ENCODE measurements around the gene CNNM4. TPM values are rescaled to one million over a fixed set of nuclear protein-coding genes. Genes with fewer than 3 reads are reported as not detected.

The CNNM4 gene
- total RNA-seq, 1 experiment from 2014 or later, result 28.3 TPM

DNA sequence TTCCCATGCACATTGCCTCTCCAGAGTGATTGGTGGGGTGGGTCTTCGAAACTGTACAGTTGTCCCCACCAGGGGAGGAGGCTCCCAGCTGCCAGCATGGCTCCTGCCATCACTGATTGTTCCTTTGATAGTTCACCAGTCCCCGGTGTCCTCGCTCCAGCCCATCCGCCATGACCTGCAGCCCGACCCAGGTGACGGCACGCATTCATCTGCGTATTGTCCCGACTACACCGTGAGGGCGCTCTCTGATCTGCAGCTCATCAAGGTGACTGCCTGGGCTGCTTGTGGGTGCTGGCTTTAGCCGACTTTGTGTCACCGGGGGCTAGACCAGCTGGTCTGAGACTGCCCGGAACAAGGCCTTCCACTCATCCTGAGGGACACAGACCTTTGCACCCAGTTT is 67.7 kb downstream of the CNNM4 start:
- H3K9me3 Mint-ChIP-seq (ENCODE audit: unreplicated experiment), result no peaks in the 10 kb centered on the region
- no TSS peak for BruUV-seq (replicated peaks)
- CTCF ChIA-PET, result no interaction called here
- H3K4me1 ChIP-seq, result peaks cover 34% of the 10 kb centered on the region
- DNase-seq, result no peak
- H3K27me3 ChIP-seq (replicated peaks; ENCODE audit: control insufficient read depth, insufficient read depth, low read length), result no peaks in the 10 kb centered on the region
- intact Hi-C loops (cut with micrococcal nuclease; ENCODE audit: unreplicated experiment), result no loop called here
- H3K36me3 Mint-ChIP-seq (ENCODE audit: insufficient read depth, unreplicated experiment), result peaks cover 99% of the 10 kb centered on the region
- peaks cover 54% of the 10 kb centered on the region for H3K4me1 Mint-ChIP-seq (ENCODE audit: low read depth, unreplicated experiment)
- TF ChIP-seq, protein P1, sequence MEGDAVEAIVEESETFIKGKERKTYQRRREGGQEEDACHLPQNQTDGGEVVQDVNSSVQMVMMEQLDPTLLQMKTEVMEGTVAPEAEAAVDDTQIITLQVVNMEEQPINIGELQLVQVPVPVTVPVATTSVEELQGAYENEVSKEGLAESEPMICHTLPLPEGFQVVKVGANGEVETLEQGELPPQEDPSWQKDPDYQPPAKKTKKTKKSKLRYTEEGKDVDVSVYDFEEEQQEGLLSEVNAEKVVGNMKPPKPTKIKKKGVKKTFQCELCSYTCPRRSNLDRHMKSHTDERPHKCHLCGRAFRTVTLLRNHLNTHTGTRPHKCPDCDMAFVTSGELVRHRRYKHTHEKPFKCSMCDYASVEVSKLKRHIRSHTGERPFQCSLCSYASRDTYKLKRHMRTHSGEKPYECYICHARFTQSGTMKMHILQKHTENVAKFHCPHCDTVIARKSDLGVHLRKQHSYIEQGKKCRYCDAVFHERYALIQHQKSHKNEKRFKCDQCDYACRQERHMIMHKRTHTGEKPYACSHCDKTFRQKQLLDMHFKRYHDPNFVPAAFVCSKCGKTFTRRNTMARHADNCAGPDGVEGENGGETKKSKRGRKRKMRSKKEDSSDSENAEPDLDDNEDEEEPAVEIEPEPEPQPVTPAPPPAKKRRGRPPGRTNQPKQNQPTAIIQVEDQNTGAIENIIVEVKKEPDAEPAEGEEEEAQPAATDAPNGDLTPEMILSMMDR (IDR thresholded peaks at IDR 0.05; ENCODE audit: insufficient read depth in 1 of 2, low read depth in 1 of 2, low read length in 1 of 2, severe bottlenecking in 1 of 2, unreplicated experiment in 1 of 2), result no peak
- peaks cover 19% of the 10 kb centered on the region for H3K36me3 ChIP-seq (ENCODE audit: control insufficient read depth, insufficient read depth, low read length)
- no peak overlapping the region for H3K4me3 Mint-ChIP-seq (ENCODE audit: unreplicated experiment)
- H3K9me3 ChIP-seq, result no peaks in the 10 kb centered on the region
- H3K27me3 Mint-ChIP-seq (ENCODE audit: insufficient read depth, unreplicated experiment), result no peaks in the 10 kb centered on the region
- POLR2A ChIA-PET, result no interaction called here
- no peak overlapping the region for H3K4me3 ChIP-seq (ENCODE audit: low read depth, low read length)
- no peak overlapping the region for H3K27ac Mint-ChIP-seq (ENCODE audit: unreplicated experiment)

DNA sequence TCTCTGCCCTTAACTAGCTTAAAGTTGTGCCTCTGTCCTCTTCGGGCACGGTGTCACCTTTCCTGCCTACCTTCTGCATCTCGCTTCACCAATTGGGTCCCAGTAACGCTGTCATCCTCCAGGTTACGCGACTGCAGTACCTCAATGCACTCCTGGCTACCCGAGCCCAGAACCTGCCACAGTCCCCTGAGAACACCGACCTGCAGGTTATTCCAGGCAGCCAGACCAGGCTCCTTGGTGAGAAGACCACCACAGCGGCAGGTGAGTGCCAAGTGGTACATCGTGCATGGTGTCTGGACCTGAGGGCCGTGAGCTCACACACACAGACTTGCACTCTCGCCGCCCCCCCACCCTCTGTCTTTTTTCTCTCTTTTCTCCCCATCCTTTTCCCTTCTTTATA is 68.2 kb downstream of the CNNM4 start:
- Histone ChIP-seq H3K9me3 (no peaks in the 10 kb centered on the region), H3K27me3 (replicated peaks; ENCODE audit: control insufficient read depth, insufficient read depth, low read length) (no peaks in the 10 kb centered on the region), H3K36me3 (ENCODE audit: control insufficient read depth, insufficient read depth, low read length) (peaks cover 19% of the 10 kb centered on the region), H3K4me3 (ENCODE audit: low read depth, low read length) (no peak overlapping the region), H3K4me1 (peaks cover 34% of the 10 kb centered on the region)
- no peak for DNase-seq
- no peak overlapping the region for H3K27ac Mint-ChIP-seq (ENCODE audit: unreplicated experiment)
- peaks cover 53% of the 10 kb centered on the region for H3K4me1 Mint-ChIP-seq (ENCODE audit: low read depth, unreplicated experiment)
- CTCF ChIA-PET, result no interaction called here
- peaks cover 99% of the 10 kb centered on the region for H3K36me3 Mint-ChIP-seq (ENCODE audit: insufficient read depth, unreplicated experiment)
- no peaks in the 10 kb centered on the region for H3K27me3 Mint-ChIP-seq (ENCODE audit: insufficient read depth, unreplicated experiment)
- no TSS peak for BruUV-seq (replicated peaks)
- POLR2A ChIA-PET, result no interaction called here
- H3K9me3 Mint-ChIP-seq (ENCODE audit: unreplicated experiment), result no peaks in the 10 kb centered on the region
- TF ChIP-seq, protein P1 (IDR thresholded peaks at IDR 0.05; ENCODE audit: insufficient read depth in 1 of 2, low read depth in 1 of 2, low read length in 1 of 2, severe bottlenecking in 1 of 2, unreplicated experiment in 1 of 2), result no peak
- no peak overlapping the region for H3K4me3 Mint-ChIP-seq (ENCODE audit: unreplicated experiment)
- intact Hi-C loops (cut with micrococcal nuclease; ENCODE audit: unreplicated experiment), result no loop called here

DNA sequence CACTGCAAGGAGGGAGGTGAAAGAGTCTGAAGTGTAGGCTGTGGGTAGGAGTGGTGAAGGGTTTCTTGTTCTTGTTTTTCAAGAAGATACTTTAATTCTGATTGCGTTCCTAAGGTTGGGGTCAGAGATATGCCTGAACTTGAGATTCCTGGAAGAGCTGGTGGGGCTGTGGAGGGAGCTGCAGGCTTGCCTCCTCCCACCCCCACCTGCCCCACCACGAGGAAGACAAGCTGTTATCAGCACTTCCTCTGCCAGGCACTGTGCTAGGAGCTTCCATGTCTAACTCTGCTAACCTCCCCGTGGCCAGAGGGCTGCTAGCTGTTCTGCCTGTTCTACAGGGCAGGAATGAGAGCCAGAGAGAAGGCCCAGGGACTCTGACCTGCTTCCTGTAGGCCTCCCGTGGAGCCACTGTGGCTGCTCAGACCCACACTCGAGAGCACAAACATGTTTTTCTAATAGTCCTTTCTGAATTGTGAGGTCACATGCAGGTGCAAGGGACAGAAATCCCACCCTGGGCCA is 69.4 kb downstream of the CNNM4 start:
- H3K4me1 ChIP-seq, result peaks cover 27% of the 10 kb centered on the region
- H3K9me3 ChIP-seq, result no peaks in the 10 kb centered on the region
- no peaks in the 10 kb centered on the region for H3K9me3 Mint-ChIP-seq (ENCODE audit: unreplicated experiment)
- peaks cover 98% of the 10 kb centered on the region for H3K36me3 Mint-ChIP-seq (ENCODE audit: insufficient read depth, unreplicated experiment)
- peaks cover 43% of the 10 kb centered on the region for H3K4me1 Mint-ChIP-seq (ENCODE audit: low read depth, unreplicated experiment)
- intact Hi-C loops (cut with micrococcal nuclease; ENCODE audit: unreplicated experiment), result no loop called here
- H3K36me3 ChIP-seq (ENCODE audit: control insufficient read depth, insufficient read depth, low read length), result peaks cover 15% of the 10 kb centered on the region
- BruUV-seq (replicated peaks), result no TSS peak
- DNase-seq, result no peak
- H3K4me3 ChIP-seq (ENCODE audit: low read depth, low read length), result no peak overlapping the region
- H3K27ac Mint-ChIP-seq (ENCODE audit: unreplicated experiment), result peak overlapping the region; percentile 10
- TF ChIP-seq, protein P1 (IDR thresholded peaks at IDR 0.05; ENCODE audit: insufficient read depth in 1 of 2, low read depth in 1 of 2, low read length in 1 of 2, severe bottlenecking in 1 of 2, unreplicated experiment in 1 of 2), result no peak
- no peak overlapping the region for H3K4me3 Mint-ChIP-seq (ENCODE audit: unreplicated experiment)
- POLR2A ChIA-PET, result no interaction called here
- H3K27me3 ChIP-seq (replicated peaks; ENCODE audit: control insufficient read depth, insufficient read depth, low read length), result no peaks in the 10 kb centered on the region
- no peaks in the 10 kb centered on the region for H3K27me3 Mint-ChIP-seq (ENCODE audit: insufficient read depth, unreplicated experiment)
- CTCF ChIA-PET, result interaction anchor here (0.6 kb wide), 1 partner anchor 15 kb away, joined by 7 read pairs; no protein-coding TSS in a partner anchor
